HG02610 (cell line): Measurements from ENCODE around the gene TFCP2.
A peak's percentile ranks its signal among the peaks of the same experiment; 100 is the strongest.
"Not testable (repeated sequence)": the region's sequence is repeated elsewhere in the genome, so short reads cannot be mapped to it uniquely, and the experiment has no call there.

Experiments used
- ATAC-seq: cut with Tn5 transposase; IDR thresholded peaks from one replicate; pipeline ENCODE4 v1.9.1; 2021; ENCODE audit warnings: mild to moderate bottlenecking, moderate library complexity; ENCODE audit not compliant: unreplicated experiment

TFCP2 gene, protein sequence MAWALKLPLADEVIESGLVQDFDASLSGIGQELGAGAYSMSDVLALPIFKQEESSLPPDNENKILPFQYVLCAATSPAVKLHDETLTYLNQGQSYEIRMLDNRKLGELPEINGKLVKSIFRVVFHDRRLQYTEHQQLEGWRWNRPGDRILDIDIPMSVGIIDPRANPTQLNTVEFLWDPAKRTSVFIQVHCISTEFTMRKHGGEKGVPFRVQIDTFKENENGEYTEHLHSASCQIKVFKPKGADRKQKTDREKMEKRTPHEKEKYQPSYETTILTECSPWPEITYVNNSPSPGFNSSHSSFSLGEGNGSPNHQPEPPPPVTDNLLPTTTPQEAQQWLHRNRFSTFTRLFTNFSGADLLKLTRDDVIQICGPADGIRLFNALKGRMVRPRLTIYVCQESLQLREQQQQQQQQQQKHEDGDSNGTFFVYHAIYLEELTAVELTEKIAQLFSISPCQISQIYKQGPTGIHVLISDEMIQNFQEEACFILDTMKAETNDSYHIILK

DNA sequence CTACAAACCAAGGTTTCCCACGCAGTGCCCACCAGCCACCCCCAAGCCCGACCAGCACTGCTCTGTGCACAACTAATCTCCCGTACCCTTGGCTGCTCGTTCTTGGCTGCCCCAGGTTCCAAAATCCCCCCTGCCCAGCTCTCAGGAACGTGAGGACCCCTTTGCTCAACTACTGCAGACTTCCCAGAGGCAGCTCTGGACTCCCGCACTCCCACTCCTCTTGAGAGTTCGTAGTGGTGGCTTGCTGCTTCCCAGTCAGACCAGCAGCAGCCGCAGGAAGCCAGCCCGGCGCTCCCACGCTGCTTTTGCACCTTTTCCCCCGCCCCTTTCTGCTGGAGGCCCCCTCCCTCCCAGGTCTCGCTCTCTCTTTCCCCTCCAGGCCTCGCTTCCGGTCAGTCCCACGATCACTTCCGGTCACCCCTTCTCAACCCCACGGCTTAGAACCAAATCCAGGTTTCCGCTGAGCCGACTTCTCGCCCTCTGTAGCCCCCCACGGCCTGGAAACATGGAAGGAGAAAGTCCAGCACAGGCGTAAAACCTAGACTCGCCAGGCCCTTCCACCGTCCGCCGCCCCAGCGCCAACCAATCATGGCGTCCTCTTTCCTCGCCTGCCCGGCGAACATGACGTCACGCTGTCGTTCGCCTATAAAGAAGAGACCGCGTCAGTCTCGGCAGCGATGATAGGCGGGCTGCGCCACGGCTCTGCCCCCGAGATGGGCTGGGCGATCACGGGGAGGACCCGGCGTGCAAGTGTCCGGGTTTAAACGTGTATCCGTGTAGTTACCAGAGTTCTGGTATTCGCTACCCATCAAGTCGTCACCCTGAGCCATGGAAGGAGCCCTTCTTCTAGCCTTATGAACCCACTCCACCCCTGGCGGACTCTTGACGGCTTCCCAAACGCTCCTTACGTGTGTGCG lies at the start of gene TFCP2:
Gene TFCP2, minus strand, starts transcription at position 621 of the 917 bp plus-strand sequence. CDS start 713 bp downstream, outside the sequence.
- peak; percentile 94 for ATAC-seq

DNA sequence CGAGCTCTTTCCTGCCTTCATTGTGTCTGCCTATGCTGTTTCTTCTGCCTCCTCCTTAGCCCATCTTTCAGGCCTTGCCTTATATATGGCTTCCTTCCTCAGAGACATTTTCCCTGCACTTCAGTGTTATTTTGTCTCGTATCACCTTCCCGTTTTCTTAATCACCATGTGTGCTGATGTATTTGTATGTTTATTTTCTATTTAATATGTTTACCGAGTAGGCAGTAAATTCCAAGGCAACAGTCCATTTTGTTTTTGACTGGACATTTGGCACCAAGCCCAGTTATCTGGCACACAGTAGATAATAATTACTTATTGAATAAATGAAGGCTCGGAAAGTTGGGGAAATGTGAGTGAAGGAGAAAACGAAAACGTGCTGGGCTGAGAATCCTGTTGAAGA lies 49.5 kb upstream of the TFCP2 start:
- ATAC-seq: no peak

DNA sequence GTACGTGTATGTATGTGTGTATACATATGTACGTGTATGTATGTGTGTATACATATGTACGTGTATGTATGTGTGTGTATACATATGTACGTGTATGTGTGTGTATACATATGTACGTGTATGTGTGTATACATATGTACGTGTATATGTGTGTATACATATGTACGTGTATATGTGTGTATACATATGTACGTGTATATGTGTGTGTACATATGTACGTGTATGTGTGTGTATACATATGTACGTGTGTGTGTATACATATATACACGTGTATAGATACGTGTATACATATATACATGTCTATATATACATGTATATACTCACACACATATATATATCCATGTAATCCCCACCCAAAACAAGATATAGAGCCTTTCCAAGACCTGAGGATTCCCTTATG lies 46.9 kb upstream of the TFCP2 start:
- ATAC-seq: not testable (repeated sequence)

DNA sequence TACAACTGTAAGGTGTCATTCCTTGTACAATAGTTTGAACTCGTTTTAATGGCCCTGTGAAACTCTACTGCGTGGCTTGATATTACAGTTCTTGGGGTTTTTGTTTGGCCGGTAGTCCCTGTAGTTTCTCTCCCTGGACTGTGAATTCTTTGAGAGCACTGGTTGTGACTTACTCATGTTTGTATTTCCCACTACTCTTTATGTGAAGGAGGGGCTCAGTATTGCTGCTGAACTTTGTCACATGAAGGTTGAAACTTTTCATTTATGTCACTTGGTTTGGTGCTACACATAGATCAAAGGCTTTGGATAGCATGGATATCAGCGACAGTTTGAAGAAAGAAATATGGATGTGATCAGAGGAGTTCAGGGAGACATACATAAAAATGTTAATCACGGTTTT lies 46.4 kb upstream of the TFCP2 start:
- no peak for ATAC-seq

DNA sequence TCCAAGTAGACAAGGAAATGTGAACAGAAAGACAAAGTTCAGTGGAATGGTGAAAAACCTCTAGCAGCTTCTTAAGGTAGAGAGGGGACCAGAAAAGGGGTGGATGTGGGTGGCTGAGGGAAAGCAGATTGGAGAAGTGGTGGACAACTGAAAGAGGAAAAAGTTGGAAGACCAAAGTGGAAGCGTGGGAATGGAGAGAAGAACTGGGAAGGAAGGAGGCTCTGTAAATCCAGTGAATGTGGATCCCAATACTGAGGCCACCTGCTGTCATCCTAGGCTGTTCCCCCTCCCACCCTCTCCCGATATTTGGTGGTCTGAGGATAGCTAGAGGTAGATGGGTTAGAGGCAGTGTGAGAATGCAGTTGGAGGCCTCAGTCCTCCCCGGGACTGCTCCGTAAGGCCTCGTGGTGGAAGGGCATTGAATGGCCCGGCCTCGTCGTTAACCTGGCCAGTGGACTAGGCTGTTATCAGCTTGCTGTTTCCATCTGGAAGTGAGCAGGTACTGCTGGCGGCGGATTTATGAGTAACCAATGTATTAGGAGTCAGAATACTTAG lies 45.7 kb upstream of the TFCP2 start:
- no peak for ATAC-seq

DNA sequence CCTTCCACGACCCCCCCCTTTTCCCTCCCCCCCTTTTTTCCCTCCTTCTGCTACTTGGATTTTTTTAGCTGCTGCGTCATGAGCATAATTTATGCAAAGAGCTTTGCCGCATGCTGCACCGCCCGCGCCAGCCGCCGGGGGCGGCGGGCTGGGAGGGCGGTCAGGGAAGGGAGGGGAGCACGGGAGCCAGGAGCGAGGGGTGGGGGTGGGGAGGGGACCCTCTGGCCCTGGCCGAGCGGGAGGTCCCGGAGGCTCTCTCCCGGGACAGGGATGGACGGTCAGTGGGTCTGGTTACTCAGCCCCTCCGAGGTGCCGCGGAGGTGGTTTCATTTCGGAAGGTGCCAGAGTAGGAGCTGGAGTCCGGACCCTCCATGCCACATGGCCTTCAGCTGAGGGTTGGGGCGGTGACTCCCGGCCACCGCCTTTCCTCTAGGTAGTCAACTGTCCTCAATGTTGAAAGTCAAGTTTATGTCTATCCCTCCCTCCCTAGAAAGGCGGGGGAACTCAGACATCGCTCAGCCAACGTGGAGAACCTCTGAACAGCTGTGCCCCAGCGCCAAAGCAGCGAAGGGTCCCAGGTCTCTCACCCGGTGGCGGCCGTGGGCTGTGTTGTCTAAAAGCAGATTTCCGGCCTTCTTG lies 45.2 kb upstream of the TFCP2 start, which contains the start of gene POU6F1:
Gene POU6F1, minus strand, starts transcription at position 95 of the 639 bp plus-strand sequence. CDS start 11,226 bp downstream, outside the sequence.
- peak; percentile 64 for ATAC-seq

DNA sequence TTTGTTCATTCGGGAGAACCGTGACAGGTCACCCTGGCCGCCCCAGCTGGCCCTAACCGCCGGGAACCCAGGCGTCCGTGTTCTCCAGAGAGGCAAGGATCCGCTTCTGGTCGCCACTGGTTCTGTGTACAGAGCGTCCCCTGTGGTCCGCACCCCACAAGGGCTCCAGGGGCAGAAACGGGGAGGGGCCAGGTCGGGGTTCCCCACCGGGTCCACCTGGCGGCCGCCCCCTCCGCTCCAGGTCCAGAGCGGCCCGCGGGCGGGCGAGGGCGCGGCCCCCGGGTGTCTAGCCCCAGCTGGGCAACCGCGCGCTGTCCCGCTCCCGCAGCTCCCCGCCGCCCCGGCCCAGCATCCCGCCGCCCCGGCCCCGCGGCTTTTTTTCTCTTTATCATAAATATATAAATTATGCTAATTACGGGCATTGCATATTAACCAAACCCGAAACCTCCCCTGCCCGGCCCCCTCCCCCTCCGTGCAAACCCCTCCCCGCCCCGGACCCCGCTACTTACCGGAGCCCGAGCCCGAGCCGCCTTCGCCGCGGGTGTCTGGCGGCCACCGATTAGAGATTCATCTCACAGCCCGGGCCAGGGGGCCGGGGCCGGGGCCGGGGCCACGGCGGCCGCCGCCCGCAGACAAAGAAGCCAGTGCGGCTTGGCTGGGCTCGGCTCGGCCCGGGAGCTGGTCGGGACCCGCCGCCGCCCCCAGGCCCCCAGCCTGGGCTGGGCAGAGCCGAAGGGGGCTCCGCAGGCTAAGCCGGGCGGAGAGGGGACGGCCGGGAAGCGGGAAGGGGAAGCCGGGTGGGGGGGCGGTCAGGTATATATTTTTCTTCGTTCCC lies 44.4 kb upstream of the TFCP2 start:
- ATAC-seq: peak; percentile 10

DNA sequence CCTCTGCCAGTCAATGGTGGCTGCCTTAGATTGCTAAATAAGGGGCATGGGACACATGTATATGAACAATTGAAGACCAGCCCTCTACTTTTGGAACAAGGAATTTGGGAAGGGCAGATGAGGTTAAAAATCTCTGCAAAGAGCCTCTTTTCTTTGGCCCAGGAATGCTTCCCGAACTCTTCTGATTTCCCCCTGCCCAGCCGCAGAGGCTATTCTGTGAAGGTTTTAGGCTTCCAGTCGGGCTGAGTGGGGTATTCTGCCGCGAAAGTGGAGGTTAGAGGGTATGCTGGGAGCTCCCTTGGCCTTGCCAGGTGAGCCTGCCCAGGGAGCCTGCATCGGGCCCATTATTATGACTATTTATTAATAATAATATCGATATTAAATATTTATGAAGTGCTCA lies 43.7 kb upstream of the TFCP2 start:
- no peak for ATAC-seq

DNA sequence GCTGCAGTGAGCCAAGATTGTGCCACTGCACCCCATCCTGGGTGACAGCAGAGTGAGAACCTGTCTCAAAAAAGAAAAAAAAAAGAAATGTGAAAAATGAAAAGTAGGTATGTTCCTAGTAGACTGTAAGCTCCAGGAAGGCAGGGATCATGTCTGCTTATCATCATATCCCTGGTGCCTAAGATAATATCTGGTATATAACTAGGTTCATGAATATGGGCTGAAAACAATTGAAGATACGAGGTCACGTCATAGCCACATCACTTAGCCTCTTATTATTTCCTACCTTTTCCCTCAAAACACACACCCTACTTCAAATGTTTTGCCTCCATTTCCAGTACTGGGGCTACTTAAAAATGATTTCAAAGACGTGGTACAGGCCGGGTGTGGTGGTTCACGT lies 42.0 kb upstream of the TFCP2 start:
- ATAC-seq: no peak

DNA sequence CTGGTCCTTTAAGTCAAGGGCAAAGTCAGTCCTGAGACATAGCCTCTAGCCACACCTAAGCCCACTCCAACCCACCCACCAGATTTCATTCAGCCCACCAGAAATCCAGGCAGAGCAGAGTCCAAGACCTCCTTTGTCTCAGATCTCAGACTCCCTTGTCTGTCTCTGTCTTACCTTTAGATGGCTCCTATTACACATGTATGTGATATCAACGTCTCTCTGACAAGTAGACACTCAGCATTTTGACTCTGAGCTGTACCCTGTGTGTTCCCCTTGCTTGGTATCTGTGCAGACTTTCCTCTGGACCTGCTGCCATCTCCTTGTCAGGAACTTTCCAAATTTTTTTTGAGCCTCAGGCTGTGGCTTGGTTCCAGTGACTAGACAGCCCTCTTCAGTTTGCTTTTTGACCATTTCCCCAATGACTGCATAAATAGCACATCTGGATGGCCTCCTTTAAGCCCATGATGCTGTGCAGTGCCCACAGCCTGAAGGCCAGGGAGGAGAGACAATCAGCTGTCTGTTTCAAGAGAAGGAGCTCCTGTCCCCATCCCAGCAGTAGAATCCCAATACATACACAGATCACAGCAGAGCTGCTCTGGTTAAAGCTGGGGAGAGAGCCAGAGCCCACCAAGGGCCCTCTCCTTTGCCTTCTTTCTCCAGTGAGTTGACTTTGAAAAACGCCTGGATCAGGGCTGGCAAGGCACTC lies 37.9 kb upstream of the TFCP2 start:
- ATAC-seq: no peak

DNA sequence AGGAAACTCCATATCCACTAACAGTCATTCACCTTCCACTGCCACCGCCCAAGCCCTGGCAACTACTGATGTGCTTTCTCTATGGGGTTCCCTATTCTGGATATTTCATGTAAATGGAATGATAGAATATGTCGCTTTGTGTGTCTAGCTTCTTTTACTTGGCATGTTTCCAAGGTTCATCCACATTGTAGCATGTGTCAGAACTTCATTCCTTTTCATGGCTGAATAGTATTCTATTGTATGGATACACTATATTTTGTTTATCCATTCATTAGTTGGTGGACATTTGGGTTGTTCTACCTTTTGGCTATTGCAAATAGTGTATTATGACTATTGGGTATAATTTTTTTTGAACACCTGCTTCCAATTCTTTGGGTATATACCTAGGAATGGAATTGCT lies 36.3 kb upstream of the TFCP2 start:
- no peak for ATAC-seq

DNA sequence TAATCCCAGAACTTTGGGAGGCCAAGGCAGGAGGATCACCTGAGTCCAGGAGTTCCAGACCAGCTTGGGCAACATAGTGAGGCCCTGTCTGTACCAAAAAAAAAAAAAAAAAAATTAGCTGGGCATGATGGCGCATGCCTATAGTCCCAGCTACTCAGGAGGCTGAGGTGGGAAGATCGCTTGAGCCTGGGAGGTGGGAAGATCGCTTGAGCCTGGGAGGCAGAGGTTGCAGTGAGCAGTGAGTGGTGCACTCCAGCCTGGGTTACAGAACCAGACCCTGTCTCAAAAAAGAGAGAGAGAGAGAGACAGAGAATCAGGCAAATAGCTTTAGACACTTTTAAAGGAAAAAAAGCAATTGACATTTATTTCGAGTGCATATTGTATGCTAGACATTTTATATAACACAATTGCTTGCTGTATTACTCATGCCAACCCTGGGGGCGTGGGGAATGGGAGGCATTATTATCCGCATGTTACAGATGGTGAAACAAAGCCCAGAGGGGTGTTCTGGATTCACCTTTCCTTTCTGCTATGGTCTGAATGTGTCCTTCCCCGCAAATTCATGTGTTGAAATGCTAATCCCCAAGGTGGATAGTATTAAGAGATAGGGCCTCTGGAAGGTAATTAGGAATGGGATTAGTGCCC lies 35.2 kb upstream of the TFCP2 start:
- no peak for ATAC-seq

DNA sequence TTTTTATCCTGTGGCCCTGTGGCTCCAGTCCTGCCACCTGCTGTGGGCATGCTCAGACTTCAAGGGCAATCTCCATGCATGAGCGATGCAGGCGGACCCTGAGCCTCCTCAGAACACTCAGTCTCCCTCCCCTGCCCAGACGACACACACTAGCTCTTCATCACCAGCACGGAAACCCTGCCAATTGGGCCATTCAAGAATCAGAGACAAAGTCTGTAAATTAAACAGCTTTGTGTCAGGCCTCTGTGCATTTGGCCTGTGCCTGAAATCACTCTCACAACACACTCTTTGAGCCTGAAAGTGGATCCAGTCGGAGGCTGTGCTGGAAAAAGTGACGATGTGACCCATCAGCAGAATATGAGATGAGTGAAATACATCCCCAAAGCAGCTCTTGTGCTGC lies 32.4 kb upstream of the TFCP2 start:
- ATAC-seq: no peak

DNA sequence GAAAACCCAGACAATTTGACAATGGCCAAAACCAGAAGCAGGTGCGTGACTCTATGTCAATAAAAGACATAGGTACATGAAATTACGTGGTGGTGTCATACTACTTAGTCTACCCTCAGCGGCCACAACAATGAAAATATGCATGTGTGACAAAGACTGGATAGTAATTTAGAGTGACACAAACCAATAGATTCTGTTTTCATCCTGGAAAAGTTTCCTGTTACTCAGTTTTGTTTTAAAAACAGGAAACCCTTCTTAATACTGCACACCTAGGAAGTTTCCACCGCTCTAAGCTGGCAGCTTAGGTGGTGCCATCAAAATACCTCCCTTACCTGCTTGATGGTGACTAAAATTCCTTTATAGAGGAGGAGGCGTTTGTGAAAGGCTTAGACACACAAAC lies 29.8 kb upstream of the TFCP2 start:
- no peak for ATAC-seq

DNA sequence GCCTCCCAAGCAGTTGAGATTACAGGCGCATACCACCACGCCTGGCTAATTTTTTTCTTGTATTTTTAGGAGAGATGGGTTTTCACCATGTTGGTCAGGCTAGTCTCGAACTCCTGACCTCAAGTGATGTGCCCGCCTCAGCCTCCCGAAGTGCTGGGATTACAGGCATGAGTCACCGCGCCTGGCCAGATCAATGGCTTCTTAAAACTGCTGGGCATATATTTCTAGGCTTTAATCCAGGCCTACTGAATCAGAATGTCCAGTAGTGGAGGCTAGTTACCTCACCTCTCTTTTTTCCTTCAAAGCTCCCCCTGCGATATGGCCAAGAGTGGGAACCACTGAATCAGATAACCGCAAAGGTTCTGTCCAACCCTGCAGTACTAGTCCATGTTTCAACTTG lies 27.9 kb upstream of the TFCP2 start:
- no peak for ATAC-seq

DNA sequence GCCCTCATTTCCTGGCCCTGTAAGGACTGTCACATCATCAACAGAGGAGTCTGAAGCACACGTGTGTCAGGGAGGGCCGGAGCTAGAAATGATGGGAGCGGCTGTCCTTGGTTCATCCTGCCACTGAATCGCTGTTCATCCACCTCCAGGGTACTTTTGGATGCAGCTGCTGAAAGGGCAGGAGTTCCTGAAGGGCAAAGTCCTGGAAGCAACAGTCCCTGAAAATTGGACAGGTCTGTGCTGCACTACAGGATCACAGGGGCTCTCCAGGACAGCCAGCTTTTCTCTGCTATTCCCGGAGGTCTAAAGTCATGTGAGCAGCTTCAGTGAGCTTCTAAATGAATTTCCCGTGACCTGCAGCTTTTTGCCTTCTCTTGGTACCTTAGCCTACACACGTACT lies 27.2 kb upstream of the TFCP2 start:
- no peak for ATAC-seq

DNA sequence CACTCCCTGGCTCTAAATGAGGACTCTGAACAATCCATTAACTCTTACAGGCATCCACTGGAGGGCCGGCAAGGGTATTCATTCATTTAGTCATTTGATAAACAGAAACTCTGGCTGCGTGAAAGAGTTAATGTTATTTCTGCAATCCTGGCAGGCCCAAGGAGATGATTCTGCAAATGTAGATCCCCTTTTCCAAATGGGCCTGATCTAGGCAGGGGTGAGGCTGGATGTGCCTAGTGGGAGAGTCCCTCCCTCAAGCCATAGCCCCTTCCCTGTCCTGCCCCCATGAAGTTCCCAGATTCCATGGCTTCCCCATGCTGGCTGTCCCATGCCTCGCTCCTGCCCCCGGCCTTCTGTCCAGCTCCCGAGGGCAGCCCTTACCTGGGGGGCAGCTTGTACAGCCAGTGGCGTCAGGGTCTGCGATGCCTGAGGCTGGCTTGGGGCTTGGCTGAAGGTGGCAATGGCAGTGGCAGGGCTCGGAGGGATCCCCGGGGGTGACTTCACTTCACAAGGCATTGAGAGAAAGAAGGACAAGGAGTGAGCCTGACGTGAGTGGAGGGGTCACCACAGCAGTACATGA lies 26.5 kb upstream of the TFCP2 start:
- no peak for ATAC-seq

DNA sequence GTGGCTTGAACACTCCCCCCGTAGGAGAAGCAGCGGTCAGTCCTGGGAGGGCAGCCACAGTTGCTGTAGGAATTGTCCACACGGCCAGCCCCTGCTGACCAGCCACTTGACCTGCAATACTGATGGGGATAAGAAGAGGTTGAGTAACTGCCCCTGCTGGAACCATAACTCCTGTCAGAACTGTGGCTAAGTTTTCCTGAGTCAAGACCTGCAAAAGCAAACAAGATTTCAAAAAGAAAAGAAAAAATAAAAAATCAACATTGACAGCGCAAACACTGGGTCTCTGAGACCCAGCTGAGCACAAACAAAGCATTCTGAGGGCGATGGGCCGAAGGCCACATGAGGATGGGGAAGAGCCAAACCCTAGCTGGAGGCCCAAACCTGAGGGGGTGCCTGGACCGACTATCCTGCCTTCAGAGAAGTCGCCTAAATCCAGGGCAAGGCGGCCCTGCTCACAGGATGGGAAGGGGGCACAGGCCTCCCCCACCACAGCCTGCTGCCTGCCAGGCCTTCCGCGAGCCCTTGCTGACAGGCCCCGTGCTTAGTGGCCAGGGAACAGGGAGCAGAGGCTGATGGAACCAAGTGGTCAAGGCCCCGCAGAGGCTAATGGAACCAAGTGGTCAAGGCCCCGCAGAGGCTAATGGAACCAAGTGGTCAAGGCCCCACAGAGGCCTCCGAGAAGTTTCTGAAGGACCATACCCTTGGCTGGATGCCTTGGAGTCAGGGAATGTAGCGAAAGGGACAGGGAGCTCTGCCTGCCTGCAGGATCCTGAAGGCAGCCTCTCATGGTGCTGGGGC lies 25.8 kb upstream of the TFCP2 start:
- ATAC-seq: no peak
